ENCODE results near the gene CCL2.

Gene CCL2

DNA sequence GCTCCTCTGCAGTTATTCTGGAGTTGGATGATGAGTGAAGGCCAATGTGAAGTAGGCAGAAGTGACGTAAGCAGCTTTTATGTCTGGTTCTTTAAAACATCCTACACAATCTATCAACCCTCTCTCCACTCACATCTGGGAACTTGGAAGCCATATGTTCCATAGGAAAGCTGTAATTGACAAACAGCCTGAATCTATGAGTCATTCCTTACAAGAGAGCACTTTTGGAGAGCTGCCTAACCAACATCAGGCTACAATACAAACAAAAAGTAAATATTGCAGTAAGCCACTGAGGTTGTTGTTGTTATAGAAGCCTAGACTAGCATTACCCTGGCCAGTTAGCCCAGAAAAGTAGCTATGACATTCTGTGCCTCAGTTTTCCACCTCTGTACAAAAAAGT, 20.8 kb downstream of the CCL2 start:
- no peaks in the 10 kb centered on the region for H3K27me3 ChIP-seq (ENCODE audit: low read length)
- H3K79me2 ChIP-seq (ENCODE audit: insufficient read depth, low read length) = no peaks in the 10 kb centered on the region
- no peak overlapping the region for H3K4me2 ChIP-seq (ENCODE audit: low read depth, low read length, poor library complexity, severe bottlenecking)
- no peak overlapping the region for H3K27ac ChIP-seq (ENCODE audit: low read depth, low read length)
- TF ChIP-seq EZH2phosphoT487 (conservative IDR thresholded peaks at IDR 0.05; ENCODE audit: low read length) = no peak
- TF ChIP-seq, protein P1, sequence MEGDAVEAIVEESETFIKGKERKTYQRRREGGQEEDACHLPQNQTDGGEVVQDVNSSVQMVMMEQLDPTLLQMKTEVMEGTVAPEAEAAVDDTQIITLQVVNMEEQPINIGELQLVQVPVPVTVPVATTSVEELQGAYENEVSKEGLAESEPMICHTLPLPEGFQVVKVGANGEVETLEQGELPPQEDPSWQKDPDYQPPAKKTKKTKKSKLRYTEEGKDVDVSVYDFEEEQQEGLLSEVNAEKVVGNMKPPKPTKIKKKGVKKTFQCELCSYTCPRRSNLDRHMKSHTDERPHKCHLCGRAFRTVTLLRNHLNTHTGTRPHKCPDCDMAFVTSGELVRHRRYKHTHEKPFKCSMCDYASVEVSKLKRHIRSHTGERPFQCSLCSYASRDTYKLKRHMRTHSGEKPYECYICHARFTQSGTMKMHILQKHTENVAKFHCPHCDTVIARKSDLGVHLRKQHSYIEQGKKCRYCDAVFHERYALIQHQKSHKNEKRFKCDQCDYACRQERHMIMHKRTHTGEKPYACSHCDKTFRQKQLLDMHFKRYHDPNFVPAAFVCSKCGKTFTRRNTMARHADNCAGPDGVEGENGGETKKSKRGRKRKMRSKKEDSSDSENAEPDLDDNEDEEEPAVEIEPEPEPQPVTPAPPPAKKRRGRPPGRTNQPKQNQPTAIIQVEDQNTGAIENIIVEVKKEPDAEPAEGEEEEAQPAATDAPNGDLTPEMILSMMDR (IDR thresholded peaks at IDR 0.05; ENCODE audit: insufficient read depth, low read length, poor library complexity, severe bottlenecking) = no peak
- H3K9ac ChIP-seq (ENCODE audit: low read length) = no peak overlapping the region
- no peaks in the 10 kb centered on the region for H3K9me3 ChIP-seq (ENCODE audit: insufficient read depth, low read length)
- no peaks in the 10 kb centered on the region for H3F3A ChIP-seq (ENCODE audit: insufficient read depth)
- no peak overlapping the region for H3K4me3 ChIP-seq (ENCODE audit: insufficient read depth, low read length, poor library complexity, severe bottlenecking)
- H3K36me3 ChIP-seq (ENCODE audit: low read length) = no peaks in the 10 kb centered on the region
- H2AFZ ChIP-seq (ENCODE audit: low read depth, low read length, severe bottlenecking) = no peak overlapping the region
- no peaks in the 10 kb centered on the region for H4K20me1 ChIP-seq (ENCODE audit: low read depth, low read length)
- no peaks in the 10 kb centered on the region for H3K9me2 ChIP-seq (replicated peaks; ENCODE audit: insufficient read depth, low read length)

DNA sequence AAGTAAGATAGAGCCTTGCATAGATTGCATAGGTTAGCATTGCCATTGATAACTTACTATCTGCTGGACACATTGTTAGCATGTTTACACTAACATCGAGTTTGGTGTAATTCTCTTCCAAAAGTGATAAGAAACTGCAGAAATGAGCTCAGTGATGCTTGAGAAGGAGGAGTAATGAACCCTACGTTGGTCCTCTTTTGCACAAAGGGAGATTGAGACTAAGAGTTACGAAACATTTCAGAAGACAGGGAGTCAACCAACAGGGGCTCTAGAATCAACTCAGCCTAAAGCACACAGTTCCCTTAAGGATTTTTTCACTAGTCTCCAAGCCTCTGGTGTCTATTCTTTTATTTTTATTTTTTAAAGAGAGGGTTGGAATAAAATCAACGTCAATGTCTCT, 21.7 kb downstream of the CCL2 start:
- no peaks in the 10 kb centered on the region for H3F3A ChIP-seq (ENCODE audit: insufficient read depth)
- H3K9ac ChIP-seq (ENCODE audit: low read length) = no peak overlapping the region
- H3K9me3 ChIP-seq (ENCODE audit: insufficient read depth, low read length) = no peaks in the 10 kb centered on the region
- H3K27me3 ChIP-seq (ENCODE audit: low read length) = no peaks in the 10 kb centered on the region
- H2AFZ ChIP-seq (ENCODE audit: low read depth, low read length, severe bottlenecking) = no peak overlapping the region
- H4K20me1 ChIP-seq (ENCODE audit: low read depth, low read length) = no peaks in the 10 kb centered on the region
- H3K79me2 ChIP-seq (ENCODE audit: insufficient read depth, low read length) = no peaks in the 10 kb centered on the region
- H3K27ac ChIP-seq (ENCODE audit: low read depth, low read length) = no peak overlapping the region
- no peak overlapping the region for H3K4me2 ChIP-seq (ENCODE audit: low read depth, low read length, poor library complexity, severe bottlenecking)
- TF ChIP-seq EZH2phosphoT487 (conservative IDR thresholded peaks at IDR 0.05; ENCODE audit: low read length) = no peak
- TF ChIP-seq, protein P1 (IDR thresholded peaks at IDR 0.05; ENCODE audit: insufficient read depth, low read length, poor library complexity, severe bottlenecking) = no peak
- no peaks in the 10 kb centered on the region for H3K36me3 ChIP-seq (ENCODE audit: low read length)
- H3K9me2 ChIP-seq (replicated peaks; ENCODE audit: insufficient read depth, low read length) = no peaks in the 10 kb centered on the region
- no peak overlapping the region for H3K4me3 ChIP-seq (ENCODE audit: insufficient read depth, low read length, poor library complexity, severe bottlenecking)

DNA sequence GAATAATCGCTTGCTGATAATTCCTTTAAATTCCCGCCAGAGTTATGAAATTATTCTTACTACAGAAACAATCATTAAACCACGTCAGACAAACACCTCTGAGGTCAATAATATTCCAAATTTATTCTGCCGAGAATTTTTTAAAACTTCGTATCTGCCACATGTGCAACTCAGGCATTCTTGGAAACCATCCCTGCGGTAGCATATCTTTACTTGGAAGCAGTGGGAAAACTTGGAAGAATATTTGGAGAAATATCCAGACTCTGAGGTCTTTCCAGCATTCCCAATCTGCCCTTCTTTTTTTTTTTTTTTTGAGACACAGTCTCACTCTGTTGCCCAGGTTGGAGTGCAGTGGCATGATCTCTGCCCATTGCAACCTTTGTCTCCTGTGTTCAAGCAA, 28.5 kb downstream of the CCL2 start:
- Histone ChIP-seq H3K4me2 (ENCODE audit: low read depth, low read length, poor library complexity, severe bottlenecking) (no peak overlapping the region), H3K36me3 (ENCODE audit: low read length) (no peaks in the 10 kb centered on the region), H3K27me3 (ENCODE audit: low read length) (no peaks in the 10 kb centered on the region), H3F3A (ENCODE audit: insufficient read depth) (no peaks in the 10 kb centered on the region), H4K20me1 (ENCODE audit: low read depth, low read length) (no peaks in the 10 kb centered on the region), H3K27ac (ENCODE audit: low read depth, low read length) (no peak overlapping the region), H3K4me3 (ENCODE audit: insufficient read depth, low read length, poor library complexity, severe bottlenecking) (no peak overlapping the region), H3K9me3 (ENCODE audit: insufficient read depth, low read length) (no peaks in the 10 kb centered on the region), H3K79me2 (ENCODE audit: insufficient read depth, low read length) (no peaks in the 10 kb centered on the region), H2AFZ (ENCODE audit: low read depth, low read length, severe bottlenecking) (no peak overlapping the region), H3K9me2 (replicated peaks; ENCODE audit: insufficient read depth, low read length) (no peaks in the 10 kb centered on the region), H3K9ac (ENCODE audit: low read length) (no peak overlapping the region)
- TF ChIP-seq EZH2phosphoT487 (conservative IDR thresholded peaks at IDR 0.05; ENCODE audit: low read length) = no peak
- TF ChIP-seq, protein P1 (IDR thresholded peaks at IDR 0.05; ENCODE audit: insufficient read depth, low read length, poor library complexity, severe bottlenecking) = no peak

Data from SU-DHL-6 (cell line).